Rectal smooth muscle tissue (tissue), 1 donor: ENCODE results near the gene SLC25A12.
"Not testable (repeated sequence)": the region's sequence is repeated elsewhere in the genome, so short reads cannot be mapped to it uniquely, and the experiment has no call there.

Source experiments
- H3K27ac ChIP-seq: one replicate; pipeline ENCODE4 v1.7.0; 2013; ENCODE audit warnings: low read depth, low read length, inconsistent platforms
- H3K27me3 ChIP-seq: one replicate; pipeline ENCODE4 v1.7.0; 2013; ENCODE audit warnings: low read length; ENCODE audit not compliant: control insufficient read depth, insufficient read depth
- H3K36me3 ChIP-seq: one replicate; pipeline ENCODE4 v1.7.0; 2013; ENCODE audit warnings: low read length; ENCODE audit not compliant: control insufficient read depth, insufficient read depth
- H3K4me1 ChIP-seq: one replicate; pipeline ENCODE4 v1.7.0; 2013; ENCODE audit warnings: low read length; ENCODE audit not compliant: control insufficient read depth, insufficient read depth
- H3K4me3 ChIP-seq: one replicate; pipeline ENCODE4 v1.7.0; 2013; ENCODE audit warnings: low read length
- H3K9ac ChIP-seq: one replicate; pipeline ENCODE4 v1.7.0; 2013; ENCODE audit warnings: low read length

The SLC25A12 gene

GRCh38 chr2:171792157-171792556 is 101.9 kb downstream of the SLC25A12 start:
- Histone ChIP-seq H3K4me3 (no peak overlapping the region), H3K4me1 (no peaks in the 10 kb centered on the region), H3K27ac (no peak overlapping the region), H3K9ac (no peak overlapping the region), H3K27me3 (no peaks in the 10 kb centered on the region), H3K36me3 (peaks cover 3% of the 10 kb centered on the region)

DNA sequence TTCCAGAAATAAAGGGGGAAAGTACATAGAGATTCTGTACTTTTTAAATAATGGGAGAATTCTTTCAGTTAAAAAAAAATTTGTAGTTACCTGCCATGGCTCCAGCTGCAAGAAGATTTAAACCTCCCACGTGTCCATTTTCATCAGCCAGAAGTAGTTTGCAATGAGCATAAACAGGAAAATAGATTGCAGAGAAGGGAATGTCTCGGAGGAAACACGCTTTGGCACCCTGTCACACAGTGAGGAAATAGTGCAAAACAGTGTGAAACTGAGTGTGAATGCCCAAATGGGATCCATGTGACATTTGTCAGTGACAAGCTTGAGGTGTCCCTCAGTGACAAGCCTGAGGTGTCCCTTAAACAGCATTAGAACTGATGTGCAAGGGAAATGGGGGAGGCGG is 102.7 kb downstream of the SLC25A12 start:
- Histone ChIP-seq H3K27me3 (no peaks in the 10 kb centered on the region), H3K36me3 (peaks cover 3% of the 10 kb centered on the region), H3K9ac (no peak overlapping the region), H3K4me3 (no peak overlapping the region), H3K4me1 (no peaks in the 10 kb centered on the region), H3K27ac (no peak overlapping the region)

- peaks cover 6% of the 10 kb centered on the region for H3K36me3 ChIP-seq
- no peak overlapping the region for H3K27ac ChIP-seq
- no peaks in the 10 kb centered on the region for H3K27me3 ChIP-seq
- H3K4me3 ChIP-seq = no peak overlapping the region
- no peaks in the 10 kb centered on the region for H3K4me1 ChIP-seq
- no peak overlapping the region for H3K9ac ChIP-seq
Observed at GRCh38 chr2:171789956-171790355, 104.1 kb downstream of the SLC25A12 start.

GRCh38 chr2:171788316-171788993 is 105.6 kb downstream of the SLC25A12 start:
- no peaks in the 10 kb centered on the region for H3K4me1 ChIP-seq
- H3K36me3 ChIP-seq = peaks cover 12% of the 10 kb centered on the region
- no peak overlapping the region for H3K27ac ChIP-seq
- no peak overlapping the region for H3K4me3 ChIP-seq
- H3K27me3 ChIP-seq = no peaks in the 10 kb centered on the region
- H3K9ac ChIP-seq = no peak overlapping the region

GRCh38 chr2:171787333-171788072 is 106.5 kb downstream of the SLC25A12 start:
- Histone ChIP-seq H3K27me3 (no peaks in the 10 kb centered on the region), H3K27ac (no peak overlapping the region), H3K36me3 (peaks cover 12% of the 10 kb centered on the region), H3K4me3 (no peak overlapping the region), H3K9ac (no peak overlapping the region), H3K4me1 (no peaks in the 10 kb centered on the region)

DNA sequence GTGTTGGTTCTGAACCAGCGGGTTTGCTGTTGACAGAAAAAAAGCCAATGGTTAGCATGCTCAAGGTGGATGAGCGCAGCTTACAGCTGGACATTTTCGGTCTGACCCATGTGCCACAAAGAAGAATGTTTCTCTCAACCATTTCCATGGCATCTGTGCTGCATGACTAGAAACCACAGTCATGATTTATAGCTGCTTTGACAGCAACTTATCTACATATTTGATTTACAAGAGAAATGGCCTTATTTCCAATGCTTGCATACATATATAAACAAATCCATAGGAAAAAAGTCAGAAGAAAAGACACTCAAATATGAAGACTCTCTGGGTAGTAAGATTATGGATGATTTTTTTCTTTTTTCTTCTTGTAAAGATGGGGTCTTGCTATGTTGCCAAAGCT is 108.6 kb downstream of the SLC25A12 start:
- Histone ChIP-seq H3K4me1 (no peaks in the 10 kb centered on the region), H3K27ac (no peak overlapping the region), H3K4me3 (no peak overlapping the region), H3K9ac (no peak overlapping the region), H3K36me3 (peaks cover 12% of the 10 kb centered on the region), H3K27me3 (no peaks in the 10 kb centered on the region)

- Histone ChIP-seq H3K27me3 (no peaks in the 10 kb centered on the region), H3K36me3 (peaks cover 1% of the 10 kb centered on the region), H3K4me3 (no peak overlapping the region), H3K27ac (no peak overlapping the region), H3K4me1 (no peaks in the 10 kb centered on the region), H3K9ac (no peak overlapping the region)
Observed at GRCh38 chr2:171778515-171778914, 115.5 kb downstream of the SLC25A12 start.

- not testable (repeated sequence) for H3K27ac ChIP-seq, H3K27me3 ChIP-seq, H3K9ac ChIP-seq, H3K4me1 ChIP-seq, H3K36me3 ChIP-seq, H3K4me3 ChIP-seq
Observed at GRCh38 chr2:171774581-171774980, 119.5 kb downstream of the SLC25A12 start.

- Histone ChIP-seq H3K4me3 (no peak overlapping the region), H3K27ac (no peak overlapping the region), H3K36me3 (no peaks in the 10 kb centered on the region), H3K27me3 (no peaks in the 10 kb centered on the region), H3K9ac (no peak overlapping the region), H3K4me1 (no peaks in the 10 kb centered on the region)
Observed at GRCh38 chr2:171772373-171772772, 121.7 kb downstream of the SLC25A12 start.

DNA sequence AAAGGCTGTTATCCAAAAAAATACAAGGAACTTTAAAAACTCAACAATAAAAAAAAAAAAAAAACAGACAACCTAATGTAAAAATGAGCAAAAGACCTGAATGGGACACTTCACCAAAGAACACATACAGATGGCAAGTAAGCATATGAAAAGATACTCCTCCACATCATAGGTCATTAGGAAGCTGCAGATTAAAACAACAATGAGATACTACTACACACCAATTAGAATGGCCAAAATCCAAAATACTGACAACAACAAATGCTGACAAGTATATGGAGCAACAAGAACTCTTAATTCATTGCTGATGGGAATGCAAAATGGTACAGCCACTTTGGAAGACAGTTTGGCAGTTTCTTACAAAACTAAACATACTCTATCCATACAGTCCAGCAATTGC is 122.6 kb downstream of the SLC25A12 start:
- no peaks in the 10 kb centered on the region for H3K36me3 ChIP-seq

DNA sequence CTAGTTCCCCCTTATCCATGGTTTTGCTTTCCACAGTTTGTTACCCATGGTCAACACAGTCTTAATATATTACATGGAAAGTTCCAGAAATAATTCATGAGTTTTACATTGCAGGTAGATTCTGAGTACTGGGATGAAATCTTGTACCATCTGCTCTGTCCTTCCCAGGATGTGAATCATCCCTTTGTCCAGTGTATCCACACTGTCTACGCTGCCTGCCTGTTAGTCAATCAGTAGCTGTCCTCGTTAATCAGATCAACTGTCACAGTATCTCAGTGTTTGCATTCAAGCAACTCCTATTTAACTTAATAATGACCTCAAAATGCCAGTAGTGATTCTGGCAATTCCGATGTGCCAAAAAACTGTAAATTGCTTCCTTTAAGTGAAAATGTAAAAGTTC is 130.4 kb downstream of the SLC25A12 start:
- Histone ChIP-seq H3K36me3 (peaks cover 3% of the 10 kb centered on the region), H3K4me1 (no peaks in the 10 kb centered on the region), H3K9ac (no peak overlapping the region), H3K4me3 (no peak overlapping the region), H3K27me3 (no peaks in the 10 kb centered on the region), H3K27ac (no peak overlapping the region)

More for the DNA sequence above, 122.6 kb downstream of the SLC25A12 start:
- no peaks in the 10 kb centered on the region for H3K27me3 ChIP-seq
- no peaks in the 10 kb centered on the region for H3K4me1 ChIP-seq
- H3K4me3 ChIP-seq = no peak overlapping the region
- H3K9ac ChIP-seq = no peak overlapping the region
- H3K27ac ChIP-seq = no peak overlapping the region

DNA sequence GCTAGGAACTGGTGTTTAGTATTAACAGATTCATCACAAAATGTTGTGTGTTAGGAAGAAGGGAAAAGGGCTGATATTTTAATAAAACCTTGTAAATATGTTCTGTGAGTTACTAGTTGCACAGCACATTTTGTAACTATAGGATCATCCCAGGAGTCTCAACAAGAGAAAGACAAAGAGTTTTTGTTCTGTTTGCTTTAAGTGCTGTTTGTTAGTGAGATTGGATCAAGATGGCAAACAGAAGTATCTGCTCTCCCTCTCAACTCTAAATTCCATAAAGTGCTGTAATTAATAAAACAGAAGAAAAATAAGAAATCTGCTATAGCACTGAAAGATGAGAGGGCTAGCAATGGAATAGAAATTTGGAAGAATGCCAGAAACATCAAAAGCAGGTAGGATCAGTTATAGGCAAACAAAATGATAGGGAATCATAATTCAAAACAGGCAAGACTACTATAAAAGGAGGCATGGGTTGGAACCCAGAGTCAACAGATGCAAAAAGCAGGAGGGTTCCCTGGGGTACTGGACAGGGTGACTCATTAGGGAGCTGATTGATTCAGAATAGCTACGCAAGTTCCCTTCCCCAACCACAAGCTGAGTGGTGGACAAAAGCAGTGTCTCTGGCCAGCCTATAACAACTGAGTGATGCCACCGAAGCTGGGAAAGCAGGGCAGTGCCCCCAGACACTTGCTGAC is 131.0 kb downstream of the SLC25A12 start:
- no peak overlapping the region for H3K27ac ChIP-seq
- no peak overlapping the region for H3K4me3 ChIP-seq
- no peaks in the 10 kb centered on the region for H3K27me3 ChIP-seq
- peaks cover 3% of the 10 kb centered on the region for H3K36me3 ChIP-seq
- H3K9ac ChIP-seq = no peak overlapping the region
- H3K4me1 ChIP-seq = no peaks in the 10 kb centered on the region
